Measurements from ENCODE around the gene CHST7.
"Not testable (repeated sequence)": the region's sequence is repeated elsewhere in the genome, so short reads cannot be mapped to it uniquely, and the experiment has no call there.

The CHST7 gene

GRCh38 chrX:46573331-46573891 is at the start of gene CHST7:
TSS of gene CHST7 (plus strand) at chrX:46573765. CDS start at chrX:46573932, 167 bp downstream.
- peak; percentile 67 for DNase-seq

GRCh38 chrX:46528640-46529039 is 44.9 kb upstream of the CHST7 start:
- not testable (repeated sequence) for DNase-seq

- DNase-seq: not testable (repeated sequence)
These were observed 43.7 kb upstream of the CHST7 start for GRCh38 chrX:46529740-46530403.

- DNase-seq: not testable (repeated sequence)
These were observed 43.1 kb upstream of the CHST7 start for GRCh38 chrX:46530404-46530908.

- DNase-seq: no peak
These were observed 42.1 kb upstream of the CHST7 start for GRCh38 chrX:46531442-46531841.

- DNase-seq: no peak
These were observed 30.1 kb upstream of the CHST7 start for GRCh38 chrX:46543441-46543840.

- DNase-seq: not testable (repeated sequence)
These were observed 29.0 kb upstream of the CHST7 start for GRCh38 chrX:46544527-46544926.

GRCh38 chrX:46545111-46546005 is 28.2 kb upstream of the CHST7 start, which contains the start of gene ZNF674:
TSS of gene ZNF674 (minus strand) at chrX:46545421. CDS start at chrX:46542087, 3,334 bp downstream.
- DNase-seq: peak; percentile 91

GRCh38 chrX:46547857-46548256 is 25.7 kb upstream of the CHST7 start:
- no peak for DNase-seq

- no peak for DNase-seq
These were observed 23.7 kb upstream of the CHST7 start for GRCh38 chrX:46549914-46550313.

GRCh38 chrX:46551494-46552128 is 22.0 kb upstream of the CHST7 start:
- DNase-seq: no peak

- no peak for DNase-seq
These were observed 19.6 kb upstream of the CHST7 start for GRCh38 chrX:46553935-46554334.

- DNase-seq: no peak
These were observed 18.6 kb upstream of the CHST7 start for GRCh38 chrX:46554942-46555341.

- no peak for DNase-seq
These were observed 14.5 kb upstream of the CHST7 start for GRCh38 chrX:46559062-46559461.

GRCh38 chrX:46561824-46562657 is 11.5 kb upstream of the CHST7 start:
- DNase-seq: no peak

- DNase-seq: no peak
These were observed 6.2 kb upstream of the CHST7 start for GRCh38 chrX:46567388-46567787.

GRCh38 chrX:46569621-46570020 is 3.9 kb upstream of the CHST7 start:
- DNase-seq: no peak

GRCh38 chrX:46571423-46572339 is 1.9 kb upstream of the CHST7 start:
- DNase-seq: no peak

GRCh38 chrX:46572340-46572936 is 1.1 kb upstream of the CHST7 start:
- no peak for DNase-seq

Measured in activated T-cell treated with anti-CD3 and anti-CD28 coated beads, Interleukin-2, amount 50 U/mL, for 1 hour (primary cell).